ENCODE data around the gene MPO.

The MPO gene

DNA sequence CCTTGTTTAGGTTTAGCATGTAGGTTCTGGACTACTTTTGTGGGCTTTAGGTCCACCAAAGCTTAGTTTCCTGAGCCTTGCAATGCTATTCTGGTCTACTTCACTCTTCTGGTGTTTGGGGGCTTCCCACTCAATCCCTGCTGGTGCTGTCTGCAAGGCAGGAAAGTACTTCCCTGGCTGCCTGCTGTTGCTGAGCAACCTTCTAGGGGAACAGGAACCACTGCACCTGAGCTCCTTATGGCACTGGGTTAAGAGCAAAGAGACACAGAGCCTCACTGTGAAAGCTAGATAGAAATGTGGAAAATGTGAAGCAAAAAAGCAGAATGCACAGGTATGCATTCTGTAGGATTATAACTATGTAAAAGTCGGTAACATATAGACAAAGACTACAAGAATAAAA lies 17.0 kb downstream of the MPO start:
- DNase-seq (ENCODE audit: low spot score): no peak

DNA sequence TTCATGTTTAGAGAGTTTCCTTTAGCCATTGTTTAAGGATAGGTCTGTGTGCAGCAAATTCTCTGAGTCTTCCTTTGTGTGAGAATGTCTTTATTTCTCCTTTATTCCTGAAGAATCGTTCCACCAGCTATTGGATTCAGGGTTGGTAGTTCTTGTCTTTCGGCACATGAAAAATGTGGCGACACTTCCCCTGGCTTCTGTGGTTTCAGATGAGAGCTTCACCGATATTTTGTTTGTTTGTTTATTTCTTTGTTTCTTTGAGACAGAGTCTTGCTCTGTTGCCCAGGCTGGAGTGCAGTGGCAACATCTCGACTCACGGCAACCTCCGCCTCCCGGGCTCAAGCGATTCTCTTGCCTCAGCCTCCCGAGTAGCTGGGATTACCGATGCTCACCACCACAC lies 18.6 kb downstream of the MPO start:
- DNase-seq (ENCODE audit: low spot score): no peak

DNA sequence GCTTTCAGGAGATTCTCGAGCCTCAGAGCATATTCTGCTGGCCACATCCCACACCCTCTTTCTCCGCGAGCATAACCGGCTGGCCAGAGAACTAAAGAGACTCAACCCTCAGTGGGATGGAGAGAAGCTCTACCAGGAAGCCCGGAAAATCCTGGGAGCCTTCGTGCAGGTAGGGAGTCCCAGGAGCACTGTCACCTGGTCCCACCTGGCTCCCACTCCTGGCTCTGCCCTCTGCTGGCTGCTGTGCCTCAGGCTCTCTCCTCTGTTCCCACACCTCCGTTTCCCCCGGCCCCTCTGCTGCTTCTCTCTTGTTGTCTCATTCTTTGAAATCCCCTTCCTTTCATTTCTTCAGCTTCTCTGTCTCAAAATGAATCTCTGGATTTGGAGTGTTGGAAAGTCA lies 25.9 kb downstream of the MPO start:
- DNase-seq (ENCODE audit: low spot score): no peak

GRCh38 chr17:58253082-58253481 lies 27.7 kb downstream of the MPO start:
- DNase-seq (ENCODE audit: low spot score): no peak

- no peak for DNase-seq (ENCODE audit: low spot score)
Measured at GRCh38 chr17:58252141-58252540, 28.6 kb downstream of the MPO start.

DNA sequence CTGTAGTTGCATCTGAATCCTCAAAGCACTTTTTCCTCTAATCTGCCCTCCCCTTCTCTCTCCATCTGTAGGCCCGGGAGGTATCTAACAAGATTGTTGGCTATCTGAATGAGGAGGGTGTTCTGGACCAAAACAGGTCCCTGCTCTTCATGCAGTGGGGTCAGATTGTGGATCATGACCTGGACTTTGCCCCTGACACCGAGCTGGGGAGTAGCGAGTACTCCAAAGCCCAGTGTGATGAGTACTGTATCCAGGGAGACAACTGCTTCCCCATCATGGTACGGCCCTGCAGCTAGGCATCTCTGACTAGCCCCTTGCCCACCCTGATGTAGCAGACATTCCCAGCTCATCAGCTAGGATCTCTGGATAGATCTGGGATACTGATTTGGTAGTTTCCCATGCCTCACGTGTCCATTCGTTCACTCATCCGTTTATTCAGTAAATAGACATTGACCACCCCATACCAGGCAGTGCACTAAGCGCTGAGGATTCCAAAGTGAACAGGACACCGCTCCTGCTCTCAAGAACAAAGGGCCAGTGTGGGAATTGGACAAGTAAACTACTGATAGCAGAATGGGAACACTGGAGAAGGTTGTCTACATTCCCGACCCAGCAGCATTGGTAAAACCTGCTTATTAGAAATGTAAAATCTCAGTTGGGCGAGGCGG lies 30.3 kb downstream of the MPO start:
- DNase-seq (ENCODE audit: low spot score): no peak

GRCh38 chr17:58249270-58250133 lies 31.2 kb downstream of the MPO start:
- DNase-seq (ENCODE audit: low spot score): peak; percentile 73

DNA sequence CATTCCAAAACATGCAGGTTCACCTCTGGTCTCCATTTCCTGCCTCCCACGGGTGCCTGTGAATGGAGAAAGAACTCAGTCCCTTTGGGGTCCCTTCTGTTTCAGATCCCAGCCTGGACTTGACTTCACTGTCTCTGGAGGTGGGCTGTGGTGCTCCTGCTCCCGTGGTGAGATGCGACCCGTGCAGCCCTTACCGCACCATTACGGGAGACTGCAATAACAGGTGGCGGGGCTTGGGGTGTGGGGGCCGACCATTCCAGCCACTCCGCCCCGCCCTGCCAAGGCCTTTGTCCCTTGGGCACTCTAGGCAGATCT lies 31.8 kb downstream of the MPO start:
- no peak for DNase-seq (ENCODE audit: low spot score)

DNA sequence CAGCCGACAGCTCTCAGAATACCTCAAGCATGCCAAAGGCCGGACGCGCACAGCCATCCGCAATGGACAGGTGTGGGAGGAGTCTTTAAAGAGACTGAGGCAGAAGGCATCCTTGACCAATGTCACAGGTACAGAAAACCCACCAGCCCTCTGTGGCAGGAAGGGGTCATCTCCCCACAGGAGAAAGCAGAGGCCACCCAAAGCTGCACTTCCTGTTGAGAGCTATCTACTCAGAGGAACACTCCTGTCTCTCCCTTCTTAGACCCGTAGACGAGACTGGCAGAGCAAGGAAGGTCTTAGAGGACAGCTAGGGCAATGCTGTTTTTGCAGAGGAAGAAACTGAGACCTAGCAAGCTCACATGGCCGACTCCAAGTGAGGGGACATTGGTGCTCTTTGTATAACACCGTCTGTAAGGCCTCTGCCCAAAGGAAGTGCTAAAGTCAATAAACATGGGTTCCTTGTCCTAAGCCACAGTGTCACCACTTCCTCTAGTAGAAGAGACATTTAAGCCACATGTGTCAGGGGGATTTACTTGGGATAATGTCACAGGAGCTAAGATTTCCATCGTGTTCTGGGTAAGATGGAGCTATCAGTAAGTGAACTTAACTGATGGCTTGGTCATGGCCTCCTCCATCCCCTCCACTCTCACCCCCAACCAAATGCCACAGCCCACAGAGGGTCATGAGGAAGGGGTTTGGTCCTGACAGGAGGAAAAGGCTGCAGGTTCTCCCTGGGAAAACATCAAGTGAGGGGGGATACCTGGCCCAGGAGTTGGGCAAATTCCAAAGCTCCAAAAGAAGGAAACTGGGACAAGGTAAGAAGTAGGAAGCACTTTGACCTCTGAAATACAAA lies 33.0 kb downstream of the MPO start:
- no peak for DNase-seq (ENCODE audit: low spot score)

- no peak for DNase-seq (ENCODE audit: low spot score)
Measured at GRCh38 chr17:58246781-58247180, 34.0 kb downstream of the MPO start.

DNA sequence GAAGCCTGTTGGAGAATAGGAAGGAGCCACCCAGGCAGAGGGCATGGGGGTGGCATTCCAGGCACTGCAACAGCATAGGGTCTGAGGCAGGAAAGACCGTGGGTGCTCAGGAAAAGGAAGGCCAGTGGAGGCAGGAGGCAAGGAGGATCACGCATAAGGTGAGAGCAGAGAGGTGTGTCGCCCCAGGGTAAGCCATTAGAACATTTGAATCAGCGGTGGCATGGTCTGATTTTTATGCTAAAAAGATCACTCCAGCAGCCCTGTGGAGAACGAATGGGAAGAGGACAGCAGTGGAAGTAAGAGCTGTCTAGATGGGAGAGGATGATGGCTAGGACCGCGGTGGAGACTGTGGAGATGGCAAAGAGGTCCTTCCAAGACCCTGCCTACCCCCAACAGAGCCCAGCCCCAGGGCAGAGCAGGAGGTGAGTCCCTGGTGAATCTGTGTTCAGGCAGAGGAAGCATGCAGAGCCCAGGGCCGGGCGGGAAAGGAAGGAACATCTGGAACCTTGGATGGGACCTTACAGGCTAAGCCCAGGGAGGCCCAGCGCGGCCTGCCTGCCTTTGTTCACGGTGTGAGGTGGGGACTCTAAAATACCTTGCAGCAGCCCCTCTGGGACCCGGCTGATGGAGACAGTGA lies 34.5 kb downstream of the MPO start:
- DNase-seq (ENCODE audit: low spot score): no peak

DNA sequence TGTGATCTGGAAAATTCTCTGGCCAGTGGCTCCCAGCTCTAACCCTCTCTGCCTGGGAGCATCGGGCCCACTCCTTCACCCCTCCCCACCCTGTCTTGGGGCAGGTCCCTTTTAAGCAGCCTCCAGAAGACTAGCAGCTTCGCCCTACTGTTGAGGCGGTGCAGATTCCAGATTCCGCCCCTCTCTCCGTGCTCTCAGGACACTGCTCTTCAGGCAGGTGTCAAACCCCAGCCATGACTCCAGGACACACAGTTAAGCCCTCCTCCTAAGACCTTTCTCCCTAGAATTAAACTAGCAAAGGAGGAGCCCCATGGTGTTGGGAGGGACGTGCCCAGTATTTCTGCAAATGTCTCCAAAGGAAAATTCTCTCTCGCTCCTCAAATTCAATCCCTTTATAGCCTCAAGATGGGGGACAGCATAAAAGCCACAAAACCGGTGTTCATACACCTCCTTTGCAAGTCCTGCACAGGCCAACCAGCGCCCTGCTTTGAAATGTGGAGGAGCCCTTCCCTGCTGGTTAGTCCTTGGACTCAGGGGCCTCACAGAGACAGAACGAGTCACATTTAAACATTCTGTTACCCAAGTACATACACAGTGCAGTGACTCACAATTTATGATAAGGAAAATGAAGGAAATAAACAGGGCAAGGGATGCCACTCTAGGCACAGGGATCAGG lies 35.2 kb downstream of the MPO start:
- no peak for DNase-seq (ENCODE audit: low spot score)

DNA sequence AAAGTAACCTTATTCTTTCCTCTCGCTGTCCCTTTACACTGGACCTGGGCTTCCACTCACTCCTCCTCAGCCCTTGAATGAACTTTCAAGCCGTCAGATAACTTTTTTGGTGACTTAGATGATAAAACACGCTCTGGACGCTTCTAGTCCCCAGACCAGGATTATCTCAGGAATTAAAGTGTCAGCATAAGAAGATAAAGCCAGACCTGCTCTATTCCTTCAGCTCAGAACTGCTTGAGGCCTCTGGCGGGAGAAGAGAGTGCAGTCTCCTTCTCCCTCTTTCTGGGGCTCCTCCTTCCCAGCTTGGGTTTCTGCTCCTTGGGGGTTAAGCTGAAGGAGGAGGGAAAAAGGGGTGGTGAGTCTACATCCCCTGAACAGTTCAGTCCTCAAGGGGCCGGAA lies 35.8 kb downstream of the MPO start:
- no peak for DNase-seq (ENCODE audit: low spot score)

GRCh38 chr17:58242171-58242784 lies 38.5 kb downstream of the MPO start:
- DNase-seq (ENCODE audit: low spot score): no peak

DNA sequence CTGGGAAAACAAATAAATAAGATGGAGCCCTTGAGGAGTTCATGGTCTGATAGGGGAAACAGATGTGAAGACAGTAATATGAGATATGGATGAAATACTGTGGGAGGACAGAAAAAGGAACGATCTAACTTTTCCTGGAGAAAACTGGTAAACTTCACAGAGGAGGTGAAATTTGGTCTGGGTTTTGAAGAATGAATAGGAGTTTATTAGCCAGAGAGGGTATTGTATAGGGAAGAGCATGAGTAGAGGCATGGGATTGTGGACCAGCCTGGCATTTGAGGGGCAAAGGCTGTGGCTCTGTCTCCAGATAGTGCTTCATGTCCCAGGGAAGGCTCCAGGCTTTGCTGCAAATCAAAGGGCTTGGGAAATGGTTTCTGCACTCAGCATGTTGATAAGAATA lies 40.7 kb downstream of the MPO start:
- DNase-seq (ENCODE audit: low spot score): no peak

GRCh38 chr17:58238147-58238634 lies 42.5 kb downstream of the MPO start, which contains the start of gene LPO:
Gene LPO (plus strand): TSS chr17:58238584. CDS start chr17:58242980, 4,396 bp downstream.
- no peak for DNase-seq (ENCODE audit: low spot score)

- DNase-seq (ENCODE audit: low spot score): no peak
Measured at GRCh38 chr17:58236394-58236793, 44.3 kb downstream of the MPO start.

DNA sequence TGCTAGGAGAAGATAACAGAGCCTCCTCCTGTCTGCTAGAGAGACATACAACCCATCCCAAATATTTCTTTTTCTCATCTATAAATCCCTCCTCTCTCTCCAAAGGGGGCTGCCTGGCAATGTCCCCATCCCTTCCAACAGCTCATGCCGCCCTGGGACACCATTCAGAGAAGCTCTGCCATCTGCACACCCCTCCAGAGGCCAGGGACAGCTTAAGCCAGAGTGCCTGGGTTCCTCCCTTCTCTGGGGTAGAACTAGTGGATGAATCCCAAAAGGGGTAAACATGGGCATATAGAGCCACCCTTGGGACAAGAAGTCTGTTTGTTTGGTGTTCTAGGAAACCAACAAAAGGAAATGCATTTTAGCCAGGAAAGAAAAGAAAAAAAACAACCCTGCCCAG lies 44.9 kb downstream of the MPO start:
- DNase-seq (ENCODE audit: low spot score): no peak

- DNase-seq (ENCODE audit: low spot score): no peak
Measured at GRCh38 chr17:58234512-58234911, 46.2 kb downstream of the MPO start.

- DNase-seq (ENCODE audit: low spot score): no peak
Measured at GRCh38 chr17:58233543-58233942, 47.2 kb downstream of the MPO start.

DNA sequence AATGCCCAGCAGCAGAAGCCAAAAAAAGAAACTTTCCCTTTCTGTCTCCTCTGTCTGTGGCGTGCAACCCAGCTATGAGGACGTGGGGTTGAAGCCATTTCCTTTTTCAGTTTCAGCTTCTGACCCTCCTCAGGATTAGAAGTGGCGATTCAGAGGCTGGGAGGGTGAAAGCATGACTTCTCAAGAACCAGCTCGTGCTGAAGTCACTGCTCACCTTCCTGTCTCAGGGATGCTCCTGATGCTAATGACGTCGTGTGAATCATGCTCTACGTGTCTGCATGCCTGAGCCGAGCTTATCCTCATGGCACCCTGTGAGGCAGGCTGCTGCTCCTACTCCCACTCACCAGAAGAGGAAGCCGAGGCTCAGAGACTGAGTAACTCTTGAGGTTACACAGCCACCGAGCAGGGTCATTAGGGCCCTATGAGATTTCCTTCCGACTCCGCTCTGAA lies 48.0 kb downstream of the MPO start:
- DNase-seq (ENCODE audit: low spot score): peak; percentile 57
